Neural cell (in vitro differentiated cells): Measurements from ENCODE around the gene MAFB. TPM values are rescaled to one million over a fixed set of nuclear protein-coding genes. Genes with fewer than 3 reads are reported as not detected.

Experiments
- H2AFZ ChIP-seq: fragments of 200-600, 300-800 bp; sonication (generic), shearing (Covaris generic); 2 replicates; pipeline ENCODE4 v1.6.0; 2014; ENCODE audit warnings: low read depth, mild to moderate bottlenecking, antibody characterized with exemption, low read length, moderate library complexity
- H3F3A ChIP-seq: fragments of 200-600 bp; shearing (Covaris generic); 2 replicates; pipeline ENCODE4 v1.6.1; 2016; ENCODE audit warnings: mild to moderate bottlenecking, moderate library complexity, mixed read lengths, antibody characterized with exemption, low read length; ENCODE audit not compliant: insufficient read depth, poor library complexity, severe bottlenecking
- H3K27ac ChIP-seq: fragments of 200-600, 300-800 bp; sonication (generic), shearing (Covaris generic); 2 replicates; pipeline ENCODE4 v1.5.1; 2014; ENCODE audit warnings: mild to moderate bottlenecking, low read length, moderate library complexity
- H3K27me3 ChIP-seq: fragments of 300-800, 200-600 bp; sonication (generic), shearing (Covaris generic); 2 replicates; pipeline ENCODE4 v1.6.0; 2014; ENCODE audit warnings: mild to moderate bottlenecking, low read depth, low read length, moderate library complexity; ENCODE audit not compliant: insufficient read depth
- H3K36me3 ChIP-seq: fragments of 300-800, 200-600 bp; sonication (generic), shearing (Covaris generic); 2 replicates; pipeline ENCODE4 v1.5.1; 2014; ENCODE audit warnings: mild to moderate bottlenecking, antibody characterized with exemption, low read length, moderate library complexity; ENCODE audit not compliant: insufficient read depth
- H3K4me2 ChIP-seq: fragments of 300-800, 200-600 bp; sonication (generic), shearing (Covaris generic); 2 replicates; pipeline ENCODE4 v1.6.0; 2014; ENCODE audit warnings: mild to moderate bottlenecking, low read length
- H3K4me3 ChIP-seq: fragments of 300-800, 200-600 bp; sonication (generic), shearing (Covaris generic); 2 replicates; pipeline ENCODE4 v1.5.1; 2014; ENCODE audit warnings: mild to moderate bottlenecking, low read length, moderate library complexity
- H3K79me2 ChIP-seq: fragments of 200-600 bp; shearing (Covaris generic); replicated peaks from 2 replicates; pipeline ENCODE4 v1.6.0; 2014; ENCODE audit warnings: mild to moderate bottlenecking, low read length, moderate library complexity; ENCODE audit not compliant: insufficient read depth
- H3K9ac ChIP-seq: fragments of 300-800, 200-600 bp; sonication (generic), shearing (Covaris generic); 2 replicates; pipeline ENCODE4 v1.6.1; 2016; ENCODE audit warnings: mild to moderate bottlenecking, low read length, mixed read lengths
- H3K9me2 ChIP-seq: fragments of 200-600 bp; shearing (Covaris generic); 2 replicates; pipeline ENCODE4 v1.6.1; 2016; ENCODE audit warnings: mild to moderate bottlenecking, low read length, mixed read lengths; ENCODE audit not compliant: insufficient read depth
- H3K9me3 ChIP-seq: fragments of 200-600, 300-800 bp; sonication (generic), shearing (Covaris generic); 2 replicates; pipeline ENCODE4 v1.6.1; 2016; ENCODE audit warnings: mild to moderate bottlenecking, mixed run types, low read length, moderate library complexity, mixed read lengths
- H4K20me1 ChIP-seq: fragments of 200-600 bp; shearing (Covaris generic); 2 replicates; pipeline ENCODE4 v1.6.1; 2016; ENCODE audit warnings: mild to moderate bottlenecking, mixed run types; ENCODE audit not compliant: insufficient read depth
- EP300 ChIP-seq: fragments of 450-650 bp; conservative IDR thresholded peaks from 2 replicates; pipeline ENCODE4 v1.6.1; 2014; ENCODE audit warnings: antibody characterized with exemption, mild to moderate bottlenecking, moderate library complexity; ENCODE audit not compliant: poor library complexity, severe bottlenecking
- EZH2 ChIP-seq: fragments of 200-600, 300-800 bp; shearing (Covaris generic), sonication (generic); IDR thresholded peaks from 2 replicates; pipeline ENCODE4 v1.6.1; 2014; ENCODE audit warnings: antibody characterized with exemption, low read length, borderline replicate concordance, mild to moderate bottlenecking; ENCODE audit not compliant: insufficient read depth, poor library complexity, severe bottlenecking
- MXI1 ChIP-seq: fragments of 450-650 bp; conservative IDR thresholded peaks from 2 replicates; pipeline ENCODE4 v1.6.1; 2014; ENCODE audit warnings: antibody characterized with exemption, mild to moderate bottlenecking; ENCODE audit not compliant: poor library complexity, severe bottlenecking
- POLR2AphosphoS5 ChIP-seq: IDR thresholded peaks from 2 replicates; pipeline ENCODE4 v1.6.1; 2012
- RAD21 ChIP-seq: fragments of 450-650 bp; conservative IDR thresholded peaks from 2 replicates; pipeline ENCODE4 v1.6.1; 2014; ENCODE audit warnings: antibody characterized with exemption, mild to moderate bottlenecking, moderate library complexity
- SMC3 ChIP-seq: fragments of 450-650 bp; conservative IDR thresholded peaks from 2 replicates; pipeline ENCODE4 v1.6.1; 2014; ENCODE audit warnings: antibody characterized with exemption, mild to moderate bottlenecking, moderate library complexity; ENCODE audit not compliant: poor library complexity
- TAF1 ChIP-seq: IDR thresholded peaks from 2 replicates; pipeline ENCODE4 v1.6.1; 2012; ENCODE audit warnings: low read depth
- polyA plus RNA-seq: library from polyadenylated mRNA; depleted of rRNA; stranded (reverse); fragments of >200 nt; gene quantifications from 2 replicates; pipeline ENCODE4 v1.2.3, GENCODE V29; 2014
- TF ChIP-seq, protein P1 (sequence below): fragments of 450-650 bp; IDR thresholded peaks from 2 replicates; pipeline ENCODE4 v1.5.1; 2014; ENCODE audit warnings: antibody characterized with exemption, mild to moderate bottlenecking, moderate library complexity; ENCODE audit not compliant: poor library complexity, severe bottlenecking
- TF ChIP-seq, protein P2 (sequence below): IDR thresholded peaks from 2 replicates; pipeline ENCODE4 v1.6.1; 2012; ENCODE audit warnings: borderline replicate concordance

The MAFB gene
- polyA plus RNA-seq, 1 donor from 2014 or later, result 5.6 TPM

DNA sequence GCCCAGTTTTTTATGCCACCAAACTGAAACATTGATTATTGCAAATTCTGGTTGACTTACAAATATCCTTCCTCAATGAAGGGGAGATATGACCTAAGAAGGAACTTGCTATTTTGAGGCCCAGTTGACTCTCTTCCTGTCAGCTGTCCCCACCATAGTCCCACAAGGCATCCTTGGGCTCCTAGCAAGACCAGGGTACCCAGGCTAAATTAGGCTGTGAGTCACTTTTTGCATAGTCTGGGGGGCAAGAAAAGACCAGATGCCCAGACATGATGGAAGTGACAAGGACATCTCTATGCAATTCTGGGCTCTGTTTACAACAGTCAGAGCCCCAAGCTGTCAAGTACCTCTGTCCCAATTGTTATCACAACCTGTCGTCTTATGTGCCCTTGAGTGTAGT lies 31.8 kb upstream of the MAFB start:
- TF ChIP-seq MXI1 (no peak), TAF1 (no peak), POLR2AphosphoS5 (no peak), EZH2 (no peak), SMC3 (no peak), EP300 (no peak), RAD21 (no peak)
- TF ChIP-seq, protein P1, sequence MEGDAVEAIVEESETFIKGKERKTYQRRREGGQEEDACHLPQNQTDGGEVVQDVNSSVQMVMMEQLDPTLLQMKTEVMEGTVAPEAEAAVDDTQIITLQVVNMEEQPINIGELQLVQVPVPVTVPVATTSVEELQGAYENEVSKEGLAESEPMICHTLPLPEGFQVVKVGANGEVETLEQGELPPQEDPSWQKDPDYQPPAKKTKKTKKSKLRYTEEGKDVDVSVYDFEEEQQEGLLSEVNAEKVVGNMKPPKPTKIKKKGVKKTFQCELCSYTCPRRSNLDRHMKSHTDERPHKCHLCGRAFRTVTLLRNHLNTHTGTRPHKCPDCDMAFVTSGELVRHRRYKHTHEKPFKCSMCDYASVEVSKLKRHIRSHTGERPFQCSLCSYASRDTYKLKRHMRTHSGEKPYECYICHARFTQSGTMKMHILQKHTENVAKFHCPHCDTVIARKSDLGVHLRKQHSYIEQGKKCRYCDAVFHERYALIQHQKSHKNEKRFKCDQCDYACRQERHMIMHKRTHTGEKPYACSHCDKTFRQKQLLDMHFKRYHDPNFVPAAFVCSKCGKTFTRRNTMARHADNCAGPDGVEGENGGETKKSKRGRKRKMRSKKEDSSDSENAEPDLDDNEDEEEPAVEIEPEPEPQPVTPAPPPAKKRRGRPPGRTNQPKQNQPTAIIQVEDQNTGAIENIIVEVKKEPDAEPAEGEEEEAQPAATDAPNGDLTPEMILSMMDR, result no peak
- TF ChIP-seq, protein P2, sequence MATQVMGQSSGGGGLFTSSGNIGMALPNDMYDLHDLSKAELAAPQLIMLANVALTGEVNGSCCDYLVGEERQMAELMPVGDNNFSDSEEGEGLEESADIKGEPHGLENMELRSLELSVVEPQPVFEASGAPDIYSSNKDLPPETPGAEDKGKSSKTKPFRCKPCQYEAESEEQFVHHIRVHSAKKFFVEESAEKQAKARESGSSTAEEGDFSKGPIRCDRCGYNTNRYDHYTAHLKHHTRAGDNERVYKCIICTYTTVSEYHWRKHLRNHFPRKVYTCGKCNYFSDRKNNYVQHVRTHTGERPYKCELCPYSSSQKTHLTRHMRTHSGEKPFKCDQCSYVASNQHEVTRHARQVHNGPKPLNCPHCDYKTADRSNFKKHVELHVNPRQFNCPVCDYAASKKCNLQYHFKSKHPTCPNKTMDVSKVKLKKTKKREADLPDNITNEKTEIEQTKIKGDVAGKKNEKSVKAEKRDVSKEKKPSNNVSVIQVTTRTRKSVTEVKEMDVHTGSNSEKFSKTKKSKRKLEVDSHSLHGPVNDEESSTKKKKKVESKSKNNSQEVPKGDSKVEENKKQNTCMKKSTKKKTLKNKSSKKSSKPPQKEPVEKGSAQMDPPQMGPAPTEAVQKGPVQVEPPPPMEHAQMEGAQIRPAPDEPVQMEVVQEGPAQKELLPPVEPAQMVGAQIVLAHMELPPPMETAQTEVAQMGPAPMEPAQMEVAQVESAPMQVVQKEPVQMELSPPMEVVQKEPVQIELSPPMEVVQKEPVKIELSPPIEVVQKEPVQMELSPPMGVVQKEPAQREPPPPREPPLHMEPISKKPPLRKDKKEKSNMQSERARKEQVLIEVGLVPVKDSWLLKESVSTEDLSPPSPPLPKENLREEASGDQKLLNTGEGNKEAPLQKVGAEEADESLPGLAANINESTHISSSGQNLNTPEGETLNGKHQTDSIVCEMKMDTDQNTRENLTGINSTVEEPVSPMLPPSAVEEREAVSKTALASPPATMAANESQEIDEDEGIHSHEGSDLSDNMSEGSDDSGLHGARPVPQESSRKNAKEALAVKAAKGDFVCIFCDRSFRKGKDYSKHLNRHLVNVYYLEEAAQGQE, result no peak
- Histone ChIP-seq H3K79me2 (no peaks in the 10 kb centered on the region), H3K27ac (no peak overlapping the region), H3F3A (no peaks in the 10 kb centered on the region), H3K9ac (no peak overlapping the region), H3K9me3 (no peaks in the 10 kb centered on the region), H2AFZ (no peak overlapping the region), H3K9me2 (no peaks in the 10 kb centered on the region), H3K4me3 (no peak overlapping the region), H3K4me2 (no peak overlapping the region), H3K27me3 (no peaks in the 10 kb centered on the region), H4K20me1 (no peaks in the 10 kb centered on the region), H3K36me3 (no peaks in the 10 kb centered on the region)

DNA sequence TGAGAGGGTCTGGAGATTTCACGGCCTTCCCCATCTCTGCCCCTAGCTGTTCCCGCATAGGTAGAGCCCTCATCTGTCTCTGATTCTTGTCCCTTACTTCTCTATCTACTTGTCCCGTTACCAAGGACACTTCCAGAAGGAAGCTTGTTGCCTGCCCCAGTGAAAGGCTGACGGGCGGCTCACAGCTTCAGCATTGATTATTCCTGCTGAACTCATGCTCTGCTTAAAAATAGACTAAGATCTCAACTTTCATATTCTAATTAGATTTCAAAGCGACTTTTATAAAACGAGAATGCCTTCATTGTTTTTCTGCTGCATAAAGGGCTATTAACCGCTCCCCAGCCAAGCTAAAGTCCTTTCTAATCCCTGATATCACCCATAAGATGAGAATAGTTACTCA lies 31.1 kb upstream of the MAFB start:
- no peaks in the 10 kb centered on the region for H3K36me3 ChIP-seq
- H3K27me3 ChIP-seq, result no peaks in the 10 kb centered on the region
- H2AFZ ChIP-seq, result no peak overlapping the region
- H4K20me1 ChIP-seq, result no peaks in the 10 kb centered on the region
- no peaks in the 10 kb centered on the region for H3K9me2 ChIP-seq
- no peak overlapping the region for H3K27ac ChIP-seq
- no peak overlapping the region for H3K4me3 ChIP-seq
- no peaks in the 10 kb centered on the region for H3K9me3 ChIP-seq
- no peak overlapping the region for H3K4me2 ChIP-seq
- TF ChIP-seq POLR2AphosphoS5 (no peak), TAF1 (no peak), MXI1 (no peak), RAD21 (no peak), EP300 (no peak)
- TF ChIP-seq, protein P2, result no peak
- no peak overlapping the region for H3K9ac ChIP-seq
- no peaks in the 10 kb centered on the region for H3F3A ChIP-seq
- no peaks in the 10 kb centered on the region for H3K79me2 ChIP-seq
